H1 (cell line): ENCODE results near the gene FOXN4. TPM values are rescaled to one million over a fixed set of nuclear protein-coding genes. Genes with fewer than 3 reads are reported as not detected.

Experiments used
- CTCF ChIA-PET: fragments of 300-600 bp; sonication (Branson Sonifier 250); formaldehyde crosslinking; loops from one replicate; lab custom pipeline; 2021; ENCODE audit not compliant: partially characterized antibody; lab: Charles Lee
- POLR2A ChIA-PET: fragments of 300-600 bp; sonication (Branson Sonifier 250); formaldehyde crosslinking; loops from one replicate; lab custom pipeline; 2021; ENCODE audit warnings: inconsistent platforms; ENCODE audit not compliant: partially characterized antibody; lab: Charles Lee
- DNase-seq, 2 experiments: peaks; one replicate each; pipeline versions ENCODE4 v3.0.0 to v3.0.0-alpha.2; 2010 to 2022; ENCODE audit warnings: low spot score in 2 of 2, low read depth in 1 of 2, mixed read lengths in 1 of 2
- FAIRE-seq: peaks from 2 replicates; lab custom pipeline; 2011; peaks lifted over from hg19 to GRCh38; lab: Jason Lieb, UNC
- H2AFZ ChIP-seq: 2 replicates; pipeline ENCODE4 v1.8.1; 2012; ENCODE audit warnings: low read length, inconsistent platforms
- H2AK5ac ChIP-seq: 2 replicates; pipeline ENCODE4 v1.6.1; 2013; ENCODE audit warnings: low read depth, low read length
- H2BK120ac ChIP-seq: replicated peaks from 2 replicates; pipeline ENCODE3; 2013; ENCODE audit warnings: low read depth, low read length, inconsistent platforms
- H2BK12ac ChIP-seq: 2 replicates; pipeline ENCODE4 v1.6.1; 2013; ENCODE audit warnings: low read depth, low read length
- H2BK15ac ChIP-seq: 2 replicates; pipeline ENCODE4 v1.6.1; 2013; ENCODE audit warnings: low read length
- H2BK20ac ChIP-seq: 2 replicates; pipeline ENCODE4 v1.6.1; 2013; ENCODE audit warnings: low read length
- H2BK5ac ChIP-seq: 2 replicates; pipeline ENCODE4 v1.6.1; 2013; ENCODE audit warnings: low read depth, low read length
- H3K14ac ChIP-seq: 2 replicates; pipeline ENCODE4 v1.6.1; 2013; ENCODE audit warnings: inconsistent platforms; ENCODE audit not compliant: insufficient read length
- H3K18ac ChIP-seq: 2 replicates; pipeline ENCODE4 v1.6.1; 2013; ENCODE audit warnings: low read length; ENCODE audit errors: extremely low read depth
- H3K23ac ChIP-seq: 2 replicates; pipeline ENCODE4 v1.6.1; 2013; ENCODE audit warnings: inconsistent platforms; ENCODE audit not compliant: insufficient read length
- H3K23me2 ChIP-seq: 2 replicates; pipeline ENCODE4 v1.6.1; 2013; ENCODE audit warnings: low read depth, low read length
- H3K27ac ChIP-seq: 2 replicates; pipeline ENCODE4 v1.6.1; 2011; ENCODE audit warnings: low read depth, low read length, inconsistent platforms
- H3K27me3 ChIP-seq, 4 experiments: replicated peaks in 1 of 4; 1 replicate in 1 of 4; 2 replicates in 3 of 4; pipeline versions ENCODE4 v1.6.1 to v1.8.1; 2011 to 2013; ENCODE audit warnings: low read length in 3 of 4, mild to moderate bottlenecking in 3 of 4, inconsistent platforms in 2 of 4, mixed read lengths in 2 of 4, moderate library complexity in 1 of 4; ENCODE audit not compliant: control insufficient read depth in 3 of 4, insufficient read depth in 3 of 4; ENCODE audit errors: extremely low read depth in 1 of 4
- H3K36me3 ChIP-seq, 4 experiments: 2 replicates each; pipeline versions ENCODE4 v1.6.1 to v1.8.1; 2011 to 2013; ENCODE audit warnings: mild to moderate bottlenecking in 4 of 4, low read length in 3 of 4, moderate library complexity in 2 of 4, control low read depth in 1 of 4, inconsistent platforms in 1 of 4; ENCODE audit not compliant: insufficient read depth in 4 of 4, control insufficient read depth in 2 of 4
- H3K4ac ChIP-seq: replicated peaks from 2 replicates; pipeline ENCODE3; 2013; ENCODE audit warnings: low read length, low read depth, mixed read lengths, inconsistent platforms; ENCODE audit not compliant: insufficient read length
- H3K4me1 ChIP-seq, 4 experiments: replicated peaks in 1 of 4; 1 replicate in 1 of 4; 2 replicates in 3 of 4; pipeline versions ENCODE4 v1.6.1 to v1.8.1; 2011 to 2013; ENCODE audit warnings: low read length in 3 of 4, inconsistent platforms in 2 of 4, mixed read lengths in 1 of 4; ENCODE audit not compliant: insufficient read depth in 4 of 4, control insufficient read depth in 3 of 4
- H3K4me2 ChIP-seq, 2 experiments: 2 replicates each; pipeline versions ENCODE4 v1.6.1 to v1.8.1; 2011 to 2013; ENCODE audit warnings: low read depth in 2 of 2, low read length in 2 of 2, control low read depth in 1 of 2, inconsistent platforms in 1 of 2, mild to moderate bottlenecking in 1 of 2; ENCODE audit not compliant: insufficient read depth in 1 of 2
- H3K4me3 ChIP-seq, 4 experiments: fragments of 200-600, 300-600 bp in 1 of 4; sonication (generic), shearing (Covaris generic), sonication (Bioruptor Twin) in 1 of 4; 2 replicates each; pipeline versions ENCODE4 v1.5.1 to v1.8.1; 2011 to 2016; ENCODE audit warnings: low read length in 4 of 4, low read depth in 3 of 4, control low read depth in 2 of 4, inconsistent platforms in 2 of 4, mild to moderate bottlenecking in 2 of 4, mixed read lengths in 1 of 4, moderate library complexity in 1 of 4; ENCODE audit not compliant: insufficient read depth in 2 of 4; ENCODE audit errors: extremely low read depth in 1 of 4
- H3K56ac ChIP-seq: replicated peaks from 2 replicates; pipeline ENCODE3; 2013; ENCODE audit warnings: low read depth, mild to moderate bottlenecking, mixed read lengths, low read length, inconsistent platforms; ENCODE audit not compliant: insufficient read length
- H3K79me1 ChIP-seq: 2 replicates; pipeline ENCODE4 v1.6.1; 2013; ENCODE audit warnings: low read depth, low read length, control low read depth
- H3K79me2 ChIP-seq, 2 experiments: 2 replicates each; pipeline versions ENCODE4 v1.6.1 to v1.8.1; 2012 to 2013; ENCODE audit warnings: low read length in 2 of 2, mild to moderate bottlenecking in 2 of 2, inconsistent platforms in 1 of 2; ENCODE audit not compliant: insufficient read depth in 2 of 2, control insufficient read depth in 1 of 2
- H3K9ac ChIP-seq, 4 experiments: replicated peaks in 1 of 4; 1 replicate in 1 of 4; 2 replicates in 3 of 4; pipeline versions ENCODE4 v1.6.1 to v1.8.1; 2011 to 2013; ENCODE audit warnings: low read depth in 3 of 4, low read length in 3 of 4, control low read depth in 2 of 4, mild to moderate bottlenecking in 2 of 4, moderate library complexity in 2 of 4, inconsistent platforms in 1 of 4; ENCODE audit errors: extremely low read depth in 1 of 4
- H3K9me3 ChIP-seq, 2 experiments: 2 replicates each; pipeline versions ENCODE4 v1.6.1 to v1.8.1; 2012 to 2013; ENCODE audit warnings: mild to moderate bottlenecking in 2 of 2, moderate library complexity in 2 of 2, control low read depth in 1 of 2, inconsistent platforms in 1 of 2, low read depth in 1 of 2, low read length in 1 of 2, mixed read lengths in 1 of 2; ENCODE audit not compliant: insufficient read depth in 2 of 2
- H4K20me1 ChIP-seq, 2 experiments: replicated peaks in 1 of 2; 2 replicates each; pipeline versions ENCODE3 to v1.8.1; 2011 to 2013; ENCODE audit warnings: inconsistent platforms in 2 of 2, low read length in 2 of 2, mild to moderate bottlenecking in 1 of 2; ENCODE audit not compliant: insufficient read depth in 2 of 2, control insufficient read depth in 1 of 2
- H4K5ac ChIP-seq: 2 replicates; pipeline ENCODE4 v1.6.1; 2013; ENCODE audit warnings: low read length, low read depth, mixed read lengths, inconsistent platforms; ENCODE audit not compliant: insufficient read length
- H4K8ac ChIP-seq: 2 replicates; pipeline ENCODE4 v1.8.0; 2013; ENCODE audit warnings: mild to moderate bottlenecking, moderate library complexity, low read length, inconsistent platforms; ENCODE audit not compliant: insufficient read depth; ENCODE audit errors: extremely low read depth
- H4K91ac ChIP-seq: replicated peaks from 2 replicates; pipeline ENCODE3; 2013; ENCODE audit warnings: low read length, mixed read lengths, inconsistent platforms; ENCODE audit not compliant: insufficient read length
- CBX8 ChIP-seq: fragments of 300-800, 300-1000 bp; sonication (generic); IDR thresholded peaks from 2 replicates; pipeline ENCODE4 v1.7.1; 2016; ENCODE audit warnings: low read depth, low read length, borderline replicate concordance
- FOSL1 ChIP-seq: IDR thresholded peaks from 2 replicates; pipeline ENCODE4 v1.6.1; 2011; ENCODE audit warnings: mild to moderate bottlenecking, low read depth, low read length, moderate library complexity; ENCODE audit not compliant: insufficient read depth
- JUND ChIP-seq: IDR thresholded peaks from 2 replicates; pipeline ENCODE4 v1.6.1; 2011; ENCODE audit warnings: mild to moderate bottlenecking, improper control_type of control experiment, low read length
- SAP30 ChIP-seq: fragments of 300-600 bp; sonication (generic); IDR thresholded peaks from 2 replicates; pipeline ENCODE4 v1.7.1; 2012; ENCODE audit warnings: low read length, moderate library complexity, mild to moderate bottlenecking, inconsistent platforms; ENCODE audit not compliant: insufficient read depth, insufficient replicate concordance
- SIRT6 ChIP-seq: IDR thresholded peaks from one replicate; pipeline ENCODE4 v1.7.1; 2012; ENCODE audit warnings: low read length, inconsistent platforms
- TAF1 ChIP-seq: IDR thresholded peaks from 2 replicates; pipeline ENCODE4 v1.6.1; 2011; ENCODE audit warnings: mild to moderate bottlenecking, low read depth, low read length
- TAF7 ChIP-seq: optimal IDR thresholded peaks from 2 replicates; pipeline ENCODE3; 2011; ENCODE audit warnings: low read depth, mild to moderate bottlenecking, inconsistent platforms, low read length, moderate library complexity, borderline replicate concordance
- TEAD4 ChIP-seq: IDR thresholded peaks from 2 replicates; pipeline ENCODE4 v1.6.1; 2012; ENCODE audit warnings: low read depth, low read length, inconsistent platforms, mixed read lengths
- WGBS, 2 experiments: shearing (Covaris generic) in 1 of 2; methylation state at CpG; one replicate each; pipeline versions ENCODE4 v1.1.6 to v1.1.7; 2013 to 2015; ENCODE audit warnings: low lambda C conversion rate in 2 of 2, mixed read lengths in 2 of 2, inconsistent platforms in 1 of 2, low coverage in 1 of 2, missing lambda C conversion rate in 1 of 2; ENCODE audit not compliant: insufficient replicate concordance in 2 of 2, insufficient coverage in 1 of 2, insufficient read length in 1 of 2; ENCODE audit errors: extremely low coverage in 1 of 2, missing lambda C conversion rate in 1 of 2; 5-methylcytosine and 5-hydroxymethylcytosine counted together
- polyA plus RNA-seq, 7 experiments: library from polyadenylated mRNA; depleted of rRNA in 3 of 7; stranded (reverse) in 5 of 7; unstranded in 2 of 7; fragments of >200 nt in 5 of 7; fragments of 200-250 nt in 2 of 7; gene quantifications; 1 replicate in 5 of 7; 2 replicates in 1 of 7; 4 replicates in 1 of 7; pipeline versions ENCODE4 v1.2.1 to v1.2.3, GENCODE V29; 2011 to 2013; ENCODE audit warnings: missing spikeins in 2 of 7, mixed read lengths in 2 of 7
- total RNA-seq: library from RNA; stranded (reverse); fragmentation: NEBNext Ultra II Directional; extraction: Animal tissue kit (Norgen Biotek cat#: 25700); gene quantifications from 2 replicates; pipeline ENCODE4 v1.2.1, GENCODE V29; 2021
- TF ChIP-seq, protein P1 (sequence below), 3 experiments: IDR thresholded peaks; 1 replicate in 2 of 3; 2 replicates in 1 of 3; pipeline versions ENCODE4 v1.5.1 to v1.6.1; 2011; ENCODE audit warnings: low read length in 3 of 3, mild to moderate bottlenecking in 3 of 3, inconsistent platforms in 2 of 3, low read depth in 1 of 3, moderate library complexity in 1 of 3; ENCODE audit not compliant: insufficient read depth in 1 of 3; ENCODE audit errors: control extremely low read depth in 1 of 3
- TF ChIP-seq, protein P2 (sequence below): IDR thresholded peaks from 2 replicates; pipeline ENCODE4 v1.6.1; 2012; ENCODE audit warnings: low read length, inconsistent platforms

Gene FOXN4
- total and polyA plus RNA-seq, 2 of the 8 experiments (the other 6 are each of a cell fraction or from before 2014, with no cell fraction given) = 0.26 to 0.29 TPM

DNA sequence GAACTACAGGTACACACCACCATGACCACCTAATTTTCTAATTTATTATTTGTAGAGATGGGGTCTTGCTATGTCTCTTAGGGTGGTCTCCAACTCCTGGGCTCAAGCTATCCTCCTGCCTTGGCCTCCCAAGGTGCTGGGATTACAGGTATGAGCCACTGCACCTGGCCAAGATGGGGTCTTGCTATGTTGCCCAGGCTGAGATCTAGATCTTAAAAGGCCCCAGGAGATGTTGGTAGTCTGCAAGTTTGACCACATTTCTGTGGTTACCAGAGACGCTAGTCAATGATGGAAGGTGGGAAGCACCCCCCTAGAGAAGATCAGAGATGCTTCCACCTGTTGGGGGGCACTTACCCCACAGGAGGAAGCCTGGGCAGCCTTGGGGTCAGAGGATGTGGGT, 34.7 kb downstream of the FOXN4 start:
- no peak overlapping the region for H3K9ac ChIP-seq
- no peaks in the 10 kb centered on the region for H3K23me2 ChIP-seq
- H2BK5ac ChIP-seq = no peak overlapping the region
- peaks cover 0 to 2% (median 0%) of the 10 kb centered on the region in 4 experiments; a peak in 1 of 7 replicates for H3K27me3 ChIP-seq
- no peak overlapping the region for H4K5ac ChIP-seq
- no peak overlapping the region for H3K56ac ChIP-seq
- H3K4me1 ChIP-seq = peaks cover 0 to 7% (median 3%) of the 10 kb centered on the region in 4 experiments; a peak in 4 of 7 replicates
- H3K14ac ChIP-seq = no peak overlapping the region
- no peak overlapping the region for H2BK15ac ChIP-seq
- H3K79me1 ChIP-seq = no peaks in the 10 kb centered on the region; the same call in 1 of the 2 replicates
- CTCF ChIA-PET = interaction anchor here (0.9 to 6.9 kb wide), 7 partner anchors 10 to 119 kb away, joined by 3 to 43 read pairs (median 5); no protein-coding TSS in a partner anchor
- H3K4me2 ChIP-seq = no peak overlapping the region
- no peak overlapping the region for H3K4ac ChIP-seq
- no peaks in the 10 kb centered on the region for H3K36me3 ChIP-seq
- WGBS, 2 experiments = 100% methylated on average over 1 of the region's 1 CpG; no CpG with 5 or more reads in 1 of the 2 experiments
- no peak overlapping the region for H2AFZ ChIP-seq
- H4K8ac ChIP-seq = no peak overlapping the region
- H3K4me3 ChIP-seq = no peak overlapping the region
- no peak for DNase-seq
- H3K23ac ChIP-seq = no peak overlapping the region
- FAIRE-seq = no peak
- no peak overlapping the region for H3K27ac ChIP-seq
- H3K79me2 ChIP-seq = no peaks in the 10 kb centered on the region
- no peaks in the 10 kb centered on the region for H3K9me3 ChIP-seq
- no peaks in the 10 kb centered on the region for H4K20me1 ChIP-seq
- no peak overlapping the region for H3K18ac ChIP-seq
- H2BK20ac ChIP-seq = no peak overlapping the region
- H2AK5ac ChIP-seq = no peak overlapping the region
- POLR2A ChIA-PET = no interaction called here
- no peak overlapping the region for H4K91ac ChIP-seq
- H2BK120ac ChIP-seq = no peak overlapping the region
- no peak overlapping the region for H2BK12ac ChIP-seq
- TF ChIP-seq, protein P1, sequence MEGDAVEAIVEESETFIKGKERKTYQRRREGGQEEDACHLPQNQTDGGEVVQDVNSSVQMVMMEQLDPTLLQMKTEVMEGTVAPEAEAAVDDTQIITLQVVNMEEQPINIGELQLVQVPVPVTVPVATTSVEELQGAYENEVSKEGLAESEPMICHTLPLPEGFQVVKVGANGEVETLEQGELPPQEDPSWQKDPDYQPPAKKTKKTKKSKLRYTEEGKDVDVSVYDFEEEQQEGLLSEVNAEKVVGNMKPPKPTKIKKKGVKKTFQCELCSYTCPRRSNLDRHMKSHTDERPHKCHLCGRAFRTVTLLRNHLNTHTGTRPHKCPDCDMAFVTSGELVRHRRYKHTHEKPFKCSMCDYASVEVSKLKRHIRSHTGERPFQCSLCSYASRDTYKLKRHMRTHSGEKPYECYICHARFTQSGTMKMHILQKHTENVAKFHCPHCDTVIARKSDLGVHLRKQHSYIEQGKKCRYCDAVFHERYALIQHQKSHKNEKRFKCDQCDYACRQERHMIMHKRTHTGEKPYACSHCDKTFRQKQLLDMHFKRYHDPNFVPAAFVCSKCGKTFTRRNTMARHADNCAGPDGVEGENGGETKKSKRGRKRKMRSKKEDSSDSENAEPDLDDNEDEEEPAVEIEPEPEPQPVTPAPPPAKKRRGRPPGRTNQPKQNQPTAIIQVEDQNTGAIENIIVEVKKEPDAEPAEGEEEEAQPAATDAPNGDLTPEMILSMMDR (IDR thresholded peaks at IDR 0.05; ENCODE audit: control extremely low read depth in 1 of 3, insufficient read depth in 1 of 3, low read depth in 1 of 3, low read length in 3 of 3) = no peak
- no peak for TF ChIP-seq SAP30
- TF ChIP-seq SIRT6 = no peak
- no peak for TF ChIP-seq FOSL1
- TF ChIP-seq, protein P2, sequence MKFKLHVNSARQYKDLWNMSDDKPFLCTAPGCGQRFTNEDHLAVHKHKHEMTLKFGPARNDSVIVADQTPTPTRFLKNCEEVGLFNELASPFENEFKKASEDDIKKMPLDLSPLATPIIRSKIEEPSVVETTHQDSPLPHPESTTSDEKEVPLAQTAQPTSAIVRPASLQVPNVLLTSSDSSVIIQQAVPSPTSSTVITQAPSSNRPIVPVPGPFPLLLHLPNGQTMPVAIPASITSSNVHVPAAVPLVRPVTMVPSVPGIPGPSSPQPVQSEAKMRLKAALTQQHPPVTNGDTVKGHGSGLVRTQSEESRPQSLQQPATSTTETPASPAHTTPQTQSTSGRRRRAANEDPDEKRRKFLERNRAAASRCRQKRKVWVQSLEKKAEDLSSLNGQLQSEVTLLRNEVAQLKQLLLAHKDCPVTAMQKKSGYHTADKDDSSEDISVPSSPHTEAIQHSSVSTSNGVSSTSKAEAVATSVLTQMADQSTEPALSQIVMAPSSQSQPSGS = no peak
- no peak for TF ChIP-seq TAF7
- no peak for TF ChIP-seq CBX8
- TF ChIP-seq TEAD4 = no peak
- TF ChIP-seq TAF1 = no peak
- TF ChIP-seq JUND = no peak
